Measurements from ENCODE around the gene FRAS1. TPM values are rescaled to one million over a fixed set of nuclear protein-coding genes. Genes with fewer than 3 reads are reported as not detected.
"Not testable (repeated sequence)": the region's sequence is repeated elsewhere in the genome, so short reads cannot be mapped to it uniquely, and the experiment has no call there.

FRAS1 gene
- polyA plus RNA-seq, 4 donors: 72.9 to 81.1 (median 76.3) TPM

- no peak for DNase-seq (ENCODE audit: low read depth in 4 of 4, low spot score in 3 of 4)
Measured at GRCh38 chr4:78154972-78155590, 98.0 kb downstream of the FRAS1 start.

- no peak for DNase-seq (ENCODE audit: low read depth in 4 of 4, low spot score in 3 of 4)
Measured at GRCh38 chr4:78155616-78156105, 98.5 kb downstream of the FRAS1 start.

GRCh38 chr4:78156520-78156919 is 99.4 kb downstream of the FRAS1 start:
- DNase-seq (ENCODE audit: low read depth in 4 of 4, low spot score in 3 of 4): no peak

DNA sequence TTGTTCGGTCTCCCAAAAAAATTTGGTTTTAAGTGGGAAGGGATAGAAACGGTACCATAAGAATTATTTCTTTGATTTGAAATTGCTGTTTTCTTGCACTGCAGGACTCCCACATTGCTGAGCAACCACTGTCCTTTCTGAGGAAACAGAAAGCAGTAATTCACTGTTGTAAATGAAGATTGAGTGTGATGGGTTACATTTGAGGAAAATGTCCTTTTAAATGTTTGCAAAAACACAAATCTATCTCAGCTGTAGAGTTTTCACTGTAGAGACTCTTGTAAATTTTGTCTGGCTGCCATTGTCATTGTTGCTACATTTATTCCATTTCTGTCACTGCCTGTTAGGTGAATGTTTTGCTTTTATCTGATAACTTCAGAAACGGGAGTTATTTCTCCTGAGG is 105.2 kb downstream of the FRAS1 start:
- no peak for DNase-seq (ENCODE audit: low read depth in 4 of 4, low spot score in 3 of 4)

GRCh38 chr4:78162821-78163220 is 105.7 kb downstream of the FRAS1 start:
- DNase-seq (ENCODE audit: low read depth in 4 of 4, low spot score in 3 of 4): no peak

DNA sequence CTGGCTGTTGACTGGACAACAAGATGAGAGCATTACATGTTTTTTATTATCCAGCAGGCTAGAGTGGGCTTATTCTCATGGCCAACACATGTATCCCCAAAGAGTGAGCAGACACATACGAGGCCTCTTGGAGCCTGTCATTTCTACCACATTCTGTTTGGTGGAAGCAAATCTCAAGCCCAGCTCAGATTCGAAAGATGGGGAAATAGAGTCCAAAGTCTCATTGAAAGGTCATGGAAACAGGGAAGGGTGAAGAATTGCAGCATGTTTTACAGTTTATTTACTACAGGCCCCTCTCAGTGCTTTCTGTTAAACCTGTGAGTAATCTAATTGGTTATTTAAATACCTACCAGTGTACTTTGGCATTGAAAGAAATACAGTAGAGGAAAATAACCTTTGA is 108.6 kb downstream of the FRAS1 start:
- no peak for DNase-seq (ENCODE audit: low read depth in 4 of 4, low spot score in 3 of 4)

DNA sequence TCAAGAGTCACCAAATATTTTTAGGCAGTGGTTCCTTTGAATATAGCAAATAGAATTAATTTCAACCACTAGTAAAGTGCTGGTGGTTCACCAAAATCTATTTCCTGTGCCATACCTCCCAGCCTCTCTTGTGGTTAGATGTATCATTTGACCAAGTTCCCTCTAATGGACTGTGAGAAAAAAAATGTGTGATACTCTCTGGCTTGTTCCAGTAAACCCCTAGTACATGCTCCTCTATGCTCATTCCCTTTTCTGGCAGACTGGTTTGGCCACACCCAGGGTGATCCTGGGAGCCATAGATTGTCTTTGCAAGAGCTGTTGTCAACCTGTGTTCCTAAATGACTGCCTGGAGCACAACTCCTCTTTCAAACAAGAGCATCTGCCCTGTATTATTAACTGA is 109.5 kb downstream of the FRAS1 start:
- DNase-seq (ENCODE audit: low read depth in 4 of 4, low spot score in 3 of 4): no peak

DNA sequence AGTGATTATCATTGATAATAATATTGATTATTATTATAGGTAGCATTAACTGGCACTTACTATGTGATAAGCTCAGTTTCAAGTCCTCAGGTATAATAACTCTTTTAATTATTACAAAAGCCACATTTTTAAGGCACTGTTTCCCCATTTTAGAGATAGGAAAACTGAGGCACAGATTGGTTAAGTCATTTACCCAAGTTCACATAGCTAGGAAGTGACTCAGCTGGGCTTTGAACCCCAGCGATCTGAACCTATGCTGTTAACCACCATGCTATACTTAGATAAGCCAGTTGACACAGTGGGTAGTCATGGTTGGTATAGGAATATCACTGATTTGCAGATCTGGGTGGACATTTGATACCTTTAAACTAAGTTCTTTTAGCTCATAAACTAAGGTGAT is 110.4 kb downstream of the FRAS1 start:
- no peak for DNase-seq (ENCODE audit: low read depth in 4 of 4, low spot score in 3 of 4)

DNA sequence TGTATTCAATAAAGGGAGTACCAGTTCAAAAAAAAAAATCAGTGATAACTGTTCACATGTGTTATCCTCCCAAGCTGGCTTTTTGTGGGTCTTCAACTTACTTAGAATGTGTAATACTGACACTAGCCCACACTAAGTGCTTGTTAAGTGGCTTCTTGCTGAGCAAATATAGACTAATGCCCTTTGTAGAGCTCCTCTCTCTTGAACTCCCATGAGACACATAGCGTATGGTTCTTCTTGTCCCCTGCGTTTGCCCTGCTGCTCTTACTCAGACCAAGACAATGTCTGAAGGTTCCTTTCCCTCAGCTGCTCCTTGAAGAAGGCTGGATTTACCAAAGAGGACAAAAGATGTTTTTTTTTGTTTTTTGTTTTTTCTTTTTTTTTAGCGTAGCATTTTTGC is 110.9 kb downstream of the FRAS1 start:
- DNase-seq (ENCODE audit: low read depth in 4 of 4, low spot score in 3 of 4): no peak

DNA sequence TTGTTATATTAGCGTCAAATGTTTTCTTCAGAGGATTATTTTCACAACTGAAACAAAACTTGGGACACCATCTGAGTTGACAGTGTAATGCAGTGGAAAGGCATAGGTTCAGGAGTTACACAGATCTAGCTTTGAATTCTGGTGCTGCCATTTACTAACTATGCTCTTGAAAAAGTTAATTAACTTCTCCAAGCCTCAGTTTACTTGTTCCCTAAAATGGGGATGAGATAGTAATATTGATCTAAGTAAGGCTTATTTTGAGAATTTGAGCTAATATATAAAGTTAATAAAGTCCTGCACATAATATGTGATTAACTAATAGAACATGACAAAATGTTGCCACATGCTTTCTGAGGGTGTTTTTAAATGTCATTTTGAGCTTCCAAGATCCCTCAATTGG is 112.6 kb downstream of the FRAS1 start:
- no peak for DNase-seq (ENCODE audit: low read depth in 4 of 4, low spot score in 3 of 4)

GRCh38 chr4:78171482-78171881 is 114.4 kb downstream of the FRAS1 start:
- DNase-seq (ENCODE audit: low read depth in 4 of 4, low spot score in 3 of 4): no peak

DNA sequence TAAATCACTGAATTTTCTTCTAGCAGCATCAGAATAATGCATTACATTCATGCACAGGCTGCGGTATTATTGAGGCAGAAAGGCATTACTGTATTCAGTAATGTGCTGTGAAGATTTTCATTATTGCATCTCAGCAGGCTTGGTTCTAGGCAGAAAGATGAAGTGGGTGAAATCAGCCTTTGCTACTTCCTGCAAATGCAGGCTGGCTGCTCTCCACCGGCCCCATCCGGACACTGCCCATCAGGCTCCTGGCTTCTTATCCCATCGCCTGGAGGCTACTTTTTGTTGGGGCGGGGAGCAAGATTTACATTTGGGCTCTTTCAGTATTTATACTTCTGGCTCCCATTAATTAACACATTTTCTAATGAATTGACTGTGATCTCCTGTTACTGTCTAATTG is 117.8 kb downstream of the FRAS1 start:
- no peak for DNase-seq (ENCODE audit: low read depth in 4 of 4, low spot score in 3 of 4)

DNA sequence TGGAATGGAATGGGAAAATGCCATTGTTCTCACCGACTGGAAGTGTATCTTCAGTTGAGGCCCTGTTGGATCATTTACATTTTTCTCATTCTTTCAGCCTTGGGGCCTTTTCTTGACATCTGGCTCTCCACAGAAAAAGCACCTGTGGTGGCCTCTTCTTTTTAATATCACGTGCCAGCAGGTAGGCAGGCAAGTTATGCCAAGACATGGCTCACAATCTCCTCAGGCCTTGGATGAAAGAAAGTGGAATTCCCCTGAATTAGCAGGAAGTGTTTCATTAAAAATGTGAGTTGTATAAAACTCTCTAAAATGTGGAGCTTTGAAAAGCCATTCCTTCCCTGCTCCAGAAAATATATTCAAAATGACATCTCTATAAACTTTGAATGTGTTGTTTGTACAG is 122.1 kb downstream of the FRAS1 start:
- DNase-seq (ENCODE audit: low read depth in 4 of 4, low spot score in 3 of 4): no peak

- DNase-seq (ENCODE audit: low read depth in 4 of 4, low spot score in 3 of 4): not testable (repeated sequence)
Measured at GRCh38 chr4:78181681-78182234, 124.6 kb downstream of the FRAS1 start.

DNA sequence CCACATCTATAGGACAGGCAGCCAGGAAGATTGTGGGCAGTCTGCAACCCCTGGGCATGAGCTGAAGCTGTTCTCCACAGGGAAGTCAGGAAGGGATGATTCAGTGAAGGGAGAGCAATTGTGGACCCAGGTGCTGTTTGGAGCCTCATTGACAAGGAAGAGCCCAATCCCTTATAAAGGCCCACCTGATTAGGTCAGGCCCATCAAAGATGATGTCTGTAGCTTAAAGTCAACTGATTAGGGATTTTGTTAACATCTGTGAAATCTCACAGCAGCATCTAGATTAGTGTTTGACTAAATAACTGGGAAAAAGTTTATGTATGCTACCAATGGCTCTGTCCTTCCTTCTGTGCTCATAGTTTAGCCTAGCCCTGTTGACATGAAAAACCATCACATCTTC is 127.5 kb downstream of the FRAS1 start:
- no peak for DNase-seq (ENCODE audit: low read depth in 4 of 4, low spot score in 3 of 4)

DNA sequence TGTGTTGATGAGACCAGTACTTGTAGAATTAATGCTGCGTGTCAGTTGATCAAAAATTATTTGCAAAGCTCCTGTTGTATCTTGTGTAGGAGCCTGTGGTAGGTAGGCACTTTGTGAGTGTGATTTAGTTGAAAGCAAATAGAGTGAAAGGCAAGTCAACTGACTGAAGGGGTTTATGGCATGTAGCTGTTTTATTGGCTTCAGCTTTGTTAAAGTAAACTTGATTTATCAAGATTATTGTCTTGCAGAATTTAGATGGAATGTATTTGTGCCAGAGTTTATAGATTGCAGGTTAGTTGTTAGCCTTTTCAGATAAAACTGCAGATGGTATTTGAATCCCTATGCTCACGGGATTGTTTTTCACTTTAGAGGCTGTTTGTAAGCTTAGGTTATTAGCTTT is 128.0 kb downstream of the FRAS1 start:
- DNase-seq (ENCODE audit: low read depth in 4 of 4, low spot score in 3 of 4): no peak

GRCh38 chr4:78186597-78187543 is 129.7 kb downstream of the FRAS1 start:
- no peak for DNase-seq (ENCODE audit: low read depth in 4 of 4, low spot score in 3 of 4)

DNA sequence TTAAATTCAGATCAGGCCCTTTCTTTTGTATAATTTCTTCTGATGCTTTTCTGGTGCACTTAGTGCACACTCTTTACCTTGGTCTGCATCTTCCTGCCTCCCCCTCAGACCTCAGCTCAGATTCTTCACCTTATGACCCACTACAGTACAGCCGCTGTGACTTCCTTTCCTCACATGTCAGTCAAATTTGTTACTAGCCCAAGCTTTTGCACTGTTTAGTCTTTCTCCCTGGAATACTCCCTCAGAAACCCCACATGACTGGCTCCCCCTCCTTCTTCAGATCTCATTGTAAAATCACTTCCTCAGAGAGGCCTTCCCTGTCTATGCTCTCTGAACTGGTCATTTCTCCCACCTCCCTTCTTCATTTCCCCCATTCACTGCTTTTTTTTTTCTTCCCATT is 132.9 kb downstream of the FRAS1 start:
- DNase-seq (ENCODE audit: low read depth in 4 of 4, low spot score in 3 of 4): no peak

- no peak for DNase-seq (ENCODE audit: low read depth in 4 of 4, low spot score in 3 of 4)
Measured at GRCh38 chr4:78190595-78190994, 133.5 kb downstream of the FRAS1 start.

GRCh38 chr4:78197947-78198346 is 140.8 kb downstream of the FRAS1 start:
- no peak for DNase-seq (ENCODE audit: low read depth in 4 of 4, low spot score in 3 of 4)

DNA sequence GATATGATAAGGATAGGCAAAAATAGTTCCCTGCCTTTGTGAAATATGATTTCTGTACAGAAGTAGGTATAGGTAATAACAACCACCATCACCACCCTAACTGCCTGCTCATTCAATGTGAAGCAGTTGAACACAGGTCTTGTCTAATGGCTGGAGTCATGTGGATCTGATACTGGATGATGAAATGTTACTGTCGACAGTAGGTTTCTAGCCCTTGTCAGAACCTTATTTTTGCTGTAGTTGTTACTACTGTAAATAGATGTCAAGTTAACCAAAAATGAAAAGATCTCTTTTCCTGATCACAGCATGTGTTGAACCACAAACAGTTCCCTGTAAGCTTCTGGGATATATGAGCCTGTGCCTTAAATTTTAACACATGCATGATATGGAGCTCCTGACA is 142.9 kb downstream of the FRAS1 start:
- no peak for DNase-seq (ENCODE audit: low read depth in 4 of 4, low spot score in 3 of 4)

- no peak for DNase-seq (ENCODE audit: low read depth in 4 of 4, low spot score in 3 of 4)
Measured at GRCh38 chr4:78200949-78201348, 143.8 kb downstream of the FRAS1 start.
